Endothelial cell of umbilical vein (primary cell): Measurements from ENCODE around the gene SEC16B. TPM values are rescaled to one million over a fixed set of nuclear protein-coding genes. Genes with fewer than 3 reads are reported as not detected.

Experiments
- BruUV-seq: library from RNA; stranded (reverse); fragments of 400-500 nt; replicated peaks from 2 replicates; lab custom pipeline; 2021; lab: Mats Ljungman, UMichigan
- CTCF ChIA-PET: fragments of 300-600, 350-600 bp; sonication (Branson Sonifier 250); formaldehyde crosslinking; loops from one replicate; lab custom pipeline; 2021; ENCODE audit warnings: antibody characterized with exemption, inconsistent platforms; lab: Charles Lee
- POLR2A ChIA-PET: fragments of 300-600, 350-600 bp; sonication (Branson Sonifier 250); formaldehyde crosslinking; loops from one replicate; lab custom pipeline; 2021; ENCODE audit warnings: antibody characterized with exemption, inconsistent platforms; lab: Charles Lee
- DNase-seq: peaks from one replicate; pipeline ENCODE4 v3.0.0-alpha.2; 2011; ENCODE audit warnings: low read depth, low spot score
- FAIRE-seq: peaks from 2 replicates; lab custom pipeline; 2011; peaks lifted over from hg19 to GRCh38; lab: Jason Lieb, UNC
- H2AFZ ChIP-seq: 2 replicates; pipeline ENCODE4 v1.6.0; 2012; ENCODE audit warnings: low read depth, low read length, control low read depth, inconsistent platforms
- H3K27ac ChIP-seq: 2 replicates; pipeline ENCODE4 v1.5.1; 2011; ENCODE audit warnings: low read depth, mild to moderate bottlenecking, control low read depth, low read length, moderate library complexity; ENCODE audit not compliant: insufficient read depth
- H3K27me3 ChIP-seq, 2 experiments: 2 replicates each; pipeline versions ENCODE4 v1.6.0 to v1.6.1; 2011; ENCODE audit warnings: low read length in 2 of 2, mixed read lengths in 1 of 2; ENCODE audit not compliant: control insufficient read depth in 2 of 2, insufficient read depth in 2 of 2
- H3K36me3 ChIP-seq, 2 experiments: 2 replicates in 1 of 2; 3 replicates in 1 of 2; pipeline ENCODE4 v1.5.1; 2011; ENCODE audit warnings: low read length in 2 of 2, mild to moderate bottlenecking in 1 of 2, moderate library complexity in 1 of 2; ENCODE audit not compliant: control insufficient read depth in 2 of 2, insufficient read depth in 2 of 2; ENCODE audit errors: extremely low read depth in 1 of 2
- H3K4me1 ChIP-seq: 3 replicates; pipeline ENCODE4 v1.5.1; 2011; ENCODE audit warnings: mild to moderate bottlenecking, low read length; ENCODE audit not compliant: control insufficient read depth, insufficient read depth; ENCODE audit errors: extremely low read depth
- H3K4me2 ChIP-seq: 2 replicates; pipeline ENCODE4 v1.6.1; 2011; ENCODE audit warnings: low read length, control low read depth, mixed read lengths; ENCODE audit not compliant: insufficient read depth
- H3K4me3 ChIP-seq, 3 experiments: fragments of 200-600 bp in 1 of 3; sonication (generic), shearing (Covaris generic) in 1 of 3; replicated peaks in 1 of 3; 2 replicates each; pipeline ENCODE4 v1.5.1; 2011 to 2016; ENCODE audit warnings: control low read depth in 3 of 3, low read length in 3 of 3, mild to moderate bottlenecking in 2 of 3, inconsistent platforms in 1 of 3, low read depth in 1 of 3, moderate library complexity in 1 of 3; ENCODE audit not compliant: insufficient read depth in 1 of 3
- H3K79me2 ChIP-seq: 2 replicates; pipeline ENCODE4 v1.6.0; 2012; ENCODE audit warnings: low read length, inconsistent platforms; ENCODE audit not compliant: control insufficient read depth, insufficient read depth
- H3K9ac ChIP-seq: replicated peaks from 2 replicates; pipeline ENCODE3; 2011; ENCODE audit warnings: low read length, control low read depth; ENCODE audit not compliant: insufficient read depth; ENCODE audit errors: extremely low read depth
- H3K9me1 ChIP-seq: replicated peaks from 3 replicates; pipeline ENCODE4 v1.6.0; 2011; ENCODE audit warnings: mild to moderate bottlenecking, low read length; ENCODE audit not compliant: control insufficient read depth, insufficient read depth; ENCODE audit errors: extremely low read depth
- H3K9me3 ChIP-seq: replicated peaks from 2 replicates; pipeline ENCODE4 v1.5.1; 2012; ENCODE audit warnings: low read length, inconsistent platforms; ENCODE audit not compliant: control insufficient read depth, insufficient read depth
- H4K20me1 ChIP-seq: replicated peaks from 2 replicates; pipeline ENCODE3; 2011; ENCODE audit warnings: mild to moderate bottlenecking, low read length; ENCODE audit not compliant: control insufficient read depth, insufficient read depth; ENCODE audit errors: extremely low read depth
- CTCF ChIP-seq, 2 donors: IDR thresholded peaks; 1 replicate in 1 of 2; 2 replicates in 1 of 2; pipeline ENCODE4 v1.5.1; 2011; ENCODE audit warnings: low read length in 2 of 2, mild to moderate bottlenecking in 2 of 2, moderate library complexity in 2 of 2, control low read depth in 1 of 2, inconsistent platforms in 1 of 2, low read depth in 1 of 2; ENCODE audit not compliant: insufficient read depth in 1 of 2; ENCODE audit errors: extremely low read depth in 1 of 2
- GATA2 ChIP-seq: IDR thresholded peaks from 2 replicates; pipeline ENCODE4 v1.7.0; 2011; ENCODE audit warnings: low read depth, mild to moderate bottlenecking, moderate library complexity, mixed read lengths, low read length; ENCODE audit not compliant: insufficient read length, insufficient read depth
- JUN ChIP-seq: IDR thresholded peaks from 2 replicates; pipeline ENCODE4 v1.6.1; 2011; ENCODE audit warnings: borderline replicate concordance, low read depth; ENCODE audit not compliant: insufficient read length, insufficient read depth
- MAX ChIP-seq: IDR thresholded peaks from 2 replicates; pipeline ENCODE4 v1.6.1; 2011; ENCODE audit not compliant: insufficient read depth, insufficient read length
- dilution Hi-C: fragments of 300-500 bp; cut with MboI; formaldehyde crosslinking; loops from one replicate; pipeline ENCODE4 v1.15.0; 2019; ENCODE audit warnings: low sequenced_read_pairs; ENCODE audit not compliant: extremely low pct_ligation_motif_present
- intact Hi-C: fragments of 100-400 bp; cut with micrococcal nuclease; formaldehyde crosslinking; loops from one replicate; pipeline ENCODE4 v1.10.0; 2022
- polyA plus RNA-seq, 4 experiments: library from polyadenylated mRNA; depleted of rRNA in 3 of 4; stranded (reverse) in 3 of 4; unstranded in 1 of 4; fragments of >200 nt; gene quantifications; 2 replicates each; pipeline versions ENCODE4 v1.2.1 to v1.2.3, GENCODE V29; 2011 to 2012; ENCODE audit warnings: missing spikeins in 1 of 4
- total RNA-seq: library from RNA; stranded (reverse); gene quantifications from 2 replicates; pipeline ENCODE4 v1.2.3, GENCODE V29; 2021

The SEC16B gene
- total and polyA plus RNA-seq, 2 donors (not counting 3 experiments of a cell fraction or from before 2014, with no cell fraction given): 0.44 to 0.58 TPM

DNA sequence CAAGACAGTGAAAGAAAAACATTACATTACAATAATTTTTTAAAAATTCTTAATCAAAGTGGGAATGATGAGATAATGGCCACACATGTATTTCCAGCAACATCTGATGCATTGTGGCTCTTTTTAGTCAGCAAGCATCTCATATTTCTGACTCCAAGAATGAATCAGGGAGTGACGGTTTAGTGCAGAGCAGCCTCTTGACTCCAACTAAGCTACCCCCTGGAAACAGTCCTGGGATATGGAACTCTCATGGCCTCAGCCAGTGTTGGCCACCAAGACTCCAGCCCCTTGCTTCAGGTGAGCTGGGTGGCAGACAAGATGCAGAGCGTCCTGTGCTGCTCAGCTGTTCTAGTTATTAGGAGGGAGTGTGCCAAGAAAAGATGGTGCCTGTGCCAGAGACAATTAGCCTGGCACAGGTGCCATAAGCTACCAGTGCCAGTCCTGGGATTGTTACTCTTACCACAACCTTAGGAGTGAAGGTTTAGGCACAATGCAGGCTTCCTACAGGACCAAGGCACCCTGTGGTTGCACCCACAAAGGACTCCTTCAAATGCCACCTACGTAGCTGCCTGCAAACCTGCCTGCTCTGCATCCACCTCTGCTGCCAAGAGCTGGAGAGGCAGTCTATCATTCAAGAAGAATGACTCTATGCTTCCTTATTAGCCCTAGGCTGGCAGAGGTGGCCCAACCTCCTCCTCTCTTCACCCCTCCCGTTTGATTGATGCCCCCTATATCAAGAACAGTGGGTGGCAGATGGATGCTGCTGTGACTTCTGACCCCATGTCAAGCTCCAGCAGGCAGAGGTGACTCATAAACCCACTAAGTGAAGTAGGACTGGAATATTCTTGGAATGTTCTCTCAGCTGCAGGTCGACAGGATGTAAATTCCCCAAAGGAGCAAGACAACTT, 6.0 kb upstream of the SEC16B start:
- ChIA-PET POLR2A (no interaction called here), CTCF (interaction anchor here (1.0 kb wide), 1 partner anchor 56 kb away, joined by 4 read pairs; no protein-coding TSS in a partner anchor)
- Histone ChIP-seq H2AFZ (no peak overlapping the region), H3K4me3 (no peak overlapping the region), H3K79me2 (no peaks in the 10 kb centered on the region), H3K9ac (no peak overlapping the region), H4K20me1 (no peaks in the 10 kb centered on the region), H3K4me1 (no peaks in the 10 kb centered on the region), H3K9me3 (no peaks in the 10 kb centered on the region), H3K27ac (no peak overlapping the region), H3K4me2 (no peak overlapping the region), H3K36me3 (no peaks in the 10 kb centered on the region), H3K27me3 (no peaks in the 10 kb centered on the region), H3K9me1 (no peaks in the 10 kb centered on the region)
- no TSS peak for BruUV-seq
- DNase-seq: no peak
- no peak for TF ChIP-seq CTCF (IDR thresholded peaks at IDR 0.05; ENCODE audit: extremely low read depth in 1 of 2, insufficient read depth in 1 of 2, low read depth in 1 of 2, low read length in 2 of 2)
- no peak for TF ChIP-seq MAX
- no peak for TF ChIP-seq GATA2
- TF ChIP-seq JUN: peak; percentile 12
- intact Hi-C loops (no loop called here), dilution Hi-C loops (no loop called here)
- FAIRE-seq: no peak
